Neural progenitor cell (in vitro differentiated cells): Measurements from ENCODE around the gene CRIM1. TPM values are rescaled to one million over a fixed set of nuclear protein-coding genes. Genes with fewer than 3 reads are reported as not detected.
"Not testable (repeated sequence)": the region's sequence is repeated elsewhere in the genome, so short reads cannot be mapped to it uniquely, and the experiment has no call there.

Source experiments
- DNase-seq: peaks from one replicate; pipeline ENCODE4 v3.0.0-alpha.2; 2016; ENCODE audit warnings: low spot score
- H2AFZ ChIP-seq: fragments of 200-600 bp; sonication (generic); replicated peaks from 2 replicates; pipeline ENCODE4 v1.6.1; 2016; ENCODE audit warnings: antibody characterized with exemption
- H3F3A ChIP-seq: fragments of 200-600 bp; sonication (generic); 2 replicates; pipeline ENCODE4 v1.6.1; 2016; ENCODE audit warnings: antibody characterized with exemption, low read depth
- H3K27ac ChIP-seq: fragments of 200-600 bp; sonication (generic); 2 replicates; pipeline ENCODE4 v1.5.1; 2016; ENCODE audit warnings: mild to moderate bottlenecking
- H3K27me3 ChIP-seq: fragments of 200-600 bp; sonication (generic); 2 replicates; pipeline ENCODE4 v1.6.1; 2016; ENCODE audit warnings: mild to moderate bottlenecking, moderate library complexity
- H3K36me3 ChIP-seq: fragments of 200-600 bp; sonication (generic); 2 replicates; pipeline ENCODE4 v1.5.1; 2016
- H3K4me1 ChIP-seq: fragments of 200-600 bp; sonication (generic); 2 replicates; pipeline ENCODE4 v1.6.1; 2016; ENCODE audit warnings: mixed run types
- H3K4me2 ChIP-seq: fragments of 200-600 bp; sonication (generic); 2 replicates; pipeline ENCODE4 v1.6.1; 2016
- H3K4me3 ChIP-seq: fragments of 200-600 bp; sonication (generic); 2 replicates; pipeline ENCODE4 v1.5.1; 2016
- H3K79me2 ChIP-seq: fragments of 200-600 bp; sonication (generic); 2 replicates; pipeline ENCODE4 v1.6.1; 2016; ENCODE audit warnings: low read depth
- H3K9ac ChIP-seq: fragments of 200-600 bp; sonication (generic); 2 replicates; pipeline ENCODE4 v1.6.1; 2016
- H3K9me3 ChIP-seq: fragments of 200-600 bp; sonication (generic); 2 replicates; pipeline ENCODE4 v1.5.1; 2016; ENCODE audit warnings: low read depth
- H4K20me1 ChIP-seq: fragments of 200-600 bp; sonication (generic); 2 replicates; pipeline ENCODE4 v1.6.1; 2016; ENCODE audit warnings: low read depth
- H3K27ac Mint-ChIP-seq: 3 replicates; pipeline ENCODE4 v1.8.0; 2021; ENCODE audit warnings: mixed read lengths
- H3K27me3 Mint-ChIP-seq: 2 replicates; pipeline ENCODE4 v1.8.0; 2022; ENCODE audit warnings: low read depth, mild to moderate bottlenecking, inconsistent platforms, moderate library complexity, mixed read lengths; ENCODE audit not compliant: insufficient read depth
- H3K36me3 Mint-ChIP-seq: 3 replicates; pipeline ENCODE4 v1.8.0; 2021; ENCODE audit warnings: mixed read lengths
- H3K4me1 Mint-ChIP-seq: 3 replicates; pipeline ENCODE4 v1.8.0; 2021; ENCODE audit warnings: mixed read lengths
- H3K4me3 Mint-ChIP-seq: 3 replicates; pipeline ENCODE4 v1.8.0; 2021; ENCODE audit warnings: mild to moderate bottlenecking, moderate library complexity, mixed read lengths
- H3K9me3 Mint-ChIP-seq: 3 replicates; pipeline ENCODE4 v1.8.0; 2020; ENCODE audit warnings: mixed read lengths
- CTCF ChIP-seq: fragments of 200-600 bp; sonication (generic); IDR thresholded peaks from 2 replicates; pipeline ENCODE4 v1.5.1; 2017; ENCODE audit warnings: antibody characterized with exemption, mild to moderate bottlenecking
- EZH2 ChIP-seq: fragments of 200-600 bp; sonication (generic); IDR thresholded peaks from 2 replicates; pipeline ENCODE4 v1.6.1; 2017; ENCODE audit warnings: antibody characterized with exemption, mild to moderate bottlenecking, moderate library complexity
- EZH2phosphoT487 ChIP-seq: fragments of 200-600 bp; sonication (generic); IDR thresholded peaks from 2 replicates; pipeline ENCODE4 v1.6.1; 2017; ENCODE audit warnings: antibody characterized with exemption
- total RNA-seq: library from RNA; depleted of rRNA; stranded (reverse); fragments of >200 nt; gene quantifications from 2 replicates; pipeline ENCODE4 v1.2.3, GENCODE V29; 2015; ENCODE audit warnings: low replicate concordance

Gene CRIM1
- total RNA-seq = 4.9 and 10.2 TPM in 2 replicates

- TF ChIP-seq CTCF (no peak), EZH2 (no peak), EZH2phosphoT487 (no peak)
- H3K79me2 ChIP-seq = peaks cover 36% of the 10 kb centered on the region
- H3K27ac ChIP-seq = peak within 1 kb of the TSS; percentile 68
- Mint-ChIP-seq H3K4me1 (peaks cover 37% of the 10 kb centered on the region), H3K4me3 (peak within 1 kb of the TSS; percentile 100), H3K27ac (peak within 1 kb of the TSS; percentile 74), H3K27me3 (peaks cover 6% of the 10 kb centered on the region), H3K36me3 (no peaks in the 10 kb centered on the region), H3K9me3 (no peaks in the 10 kb centered on the region)
- no peaks in the 10 kb centered on the region for H3K9me3 ChIP-seq
- peaks cover 29% of the 10 kb centered on the region for H4K20me1 ChIP-seq
- peak; percentile 95 for DNase-seq
- no peaks in the 10 kb centered on the region for H3K36me3 ChIP-seq
- peaks cover 24% of the 10 kb centered on the region for H3F3A ChIP-seq
- peaks cover 18% of the 10 kb centered on the region for H3K4me1 ChIP-seq
- peak within 1 kb of the TSS; percentile 4 for H3K9ac ChIP-seq
- H3K4me3 ChIP-seq = peak within 1 kb of the TSS; percentile 75
- H3K27me3 ChIP-seq = peaks cover 21% of the 10 kb centered on the region
- peak within 1 kb of the TSS; percentile 87 for H3K4me2 ChIP-seq
- peak within 1 kb of the TSS; percentile 93 for H2AFZ ChIP-seq
Measured at GRCh38 chr2:36355151-36355889, at the start of gene CRIM1. Gene CRIM1 (plus strand): TSS chr2:36355778. CDS start chr2:36356293, 515 bp downstream.

- no peak for DNase-seq
- Histone ChIP-seq H3K4me3 (no peak overlapping the region), H4K20me1 (no peaks in the 10 kb centered on the region), H3F3A (no peaks in the 10 kb centered on the region), H3K79me2 (no peaks in the 10 kb centered on the region), H2AFZ (no peak overlapping the region), H3K4me1 (no peaks in the 10 kb centered on the region), H3K4me2 (no peak overlapping the region), H3K9ac (no peak overlapping the region), H3K27ac (no peak overlapping the region), H3K27me3 (no peaks in the 10 kb centered on the region), H3K36me3 (no peaks in the 10 kb centered on the region), H3K9me3 (no peaks in the 10 kb centered on the region)
- TF ChIP-seq EZH2 (no peak), CTCF (no peak), EZH2phosphoT487 (no peak)
- Mint-ChIP-seq H3K27ac (no peak overlapping the region), H3K4me1 (no peaks in the 10 kb centered on the region), H3K4me3 (no peak overlapping the region), H3K36me3 (no peaks in the 10 kb centered on the region), H3K9me3 (peaks cover 2% of the 10 kb centered on the region), H3K27me3 (no peaks in the 10 kb centered on the region)
Measured at GRCh38 chr2:36307441-36307840, 48.1 kb upstream of the CRIM1 start.

GRCh38 chr2:36310444-36310843 is 45.1 kb upstream of the CRIM1 start:
- H3K36me3 ChIP-seq, H4K20me1 ChIP-seq, H3K9ac ChIP-seq, H3F3A ChIP-seq, H3K9me3 ChIP-seq, H3K27me3 ChIP-seq, DNase-seq, H3K27me3 Mint-ChIP-seq, H3K4me1 Mint-ChIP-seq, H3K4me1 ChIP-seq, H3K27ac Mint-ChIP-seq, H3K4me2 ChIP-seq, H3K79me2 ChIP-seq, H3K4me3 ChIP-seq, H3K9me3 Mint-ChIP-seq, H2AFZ ChIP-seq, H3K4me3 Mint-ChIP-seq, H3K36me3 Mint-ChIP-seq, H3K27ac ChIP-seq: not testable (repeated sequence)

- Mint-ChIP-seq H3K27me3 (no peaks in the 10 kb centered on the region), H3K4me3 (no peak overlapping the region), H3K27ac (no peak overlapping the region), H3K4me1 (no peaks in the 10 kb centered on the region), H3K36me3 (no peaks in the 10 kb centered on the region), H3K9me3 (peaks cover 15% of the 10 kb centered on the region)
- no peaks in the 10 kb centered on the region for H3F3A ChIP-seq
- no peaks in the 10 kb centered on the region for H3K4me1 ChIP-seq
- no peak overlapping the region for H3K9ac ChIP-seq
- no peaks in the 10 kb centered on the region for H4K20me1 ChIP-seq
- H3K79me2 ChIP-seq = no peaks in the 10 kb centered on the region
- no peak overlapping the region for H3K27ac ChIP-seq
- H3K9me3 ChIP-seq = no peaks in the 10 kb centered on the region
- DNase-seq = no peak
- H3K36me3 ChIP-seq = no peaks in the 10 kb centered on the region
- no peak overlapping the region for H2AFZ ChIP-seq
- H3K4me3 ChIP-seq = no peak overlapping the region
- TF ChIP-seq CTCF (no peak), EZH2phosphoT487 (no peak), EZH2 (no peak)
- H3K4me2 ChIP-seq = no peak overlapping the region
- H3K27me3 ChIP-seq = no peaks in the 10 kb centered on the region
Measured at GRCh38 chr2:36318547-36318946, 37.0 kb upstream of the CRIM1 start.
